Measurements from ENCODE around the gene CYP4Z1.
"Not testable (repeated sequence)": the region's sequence is repeated elsewhere in the genome, so short reads cannot be mapped to it uniquely, and the experiment has no call there.

Gene CYP4Z1

GRCh38 chr1:47146495-47146894, 79.5 kb downstream of the CYP4Z1 start:
- H3K4me1 ChIP-seq (ENCODE audit: control insufficient read depth, insufficient read depth, low read length, poor library complexity, severe bottlenecking); H3K27ac ChIP-seq (ENCODE audit: insufficient read depth, low read length, poor library complexity, severe bottlenecking); DNase-seq; H3K27me3 ChIP-seq (replicated peaks; ENCODE audit: control insufficient read depth, insufficient read depth, low read length, poor library complexity, severe bottlenecking); H3K4me3 ChIP-seq (ENCODE audit: insufficient read depth, low read depth, low read length, poor library complexity, severe bottlenecking); H3K9me3 ChIP-seq (ENCODE audit: control insufficient read depth, low read length); H3K36me3 ChIP-seq (ENCODE audit: control insufficient read depth, insufficient read depth, low read length): not testable (repeated sequence)

- H3K36me3 ChIP-seq (ENCODE audit: control insufficient read depth, insufficient read depth, low read length): no peaks in the 10 kb centered on the region
- no peak overlapping the region for H3K4me3 ChIP-seq (ENCODE audit: insufficient read depth, low read depth, low read length, poor library complexity, severe bottlenecking)
- no peaks in the 10 kb centered on the region for H3K4me1 ChIP-seq (ENCODE audit: control insufficient read depth, insufficient read depth, low read length, poor library complexity, severe bottlenecking)
- no peaks in the 10 kb centered on the region for H3K9me3 ChIP-seq (ENCODE audit: control insufficient read depth, low read length)
- no peak overlapping the region for H3K27ac ChIP-seq (ENCODE audit: insufficient read depth, low read length, poor library complexity, severe bottlenecking)
- DNase-seq: no peak
- H3K27me3 ChIP-seq (replicated peaks; ENCODE audit: control insufficient read depth, insufficient read depth, low read length, poor library complexity, severe bottlenecking): no peaks in the 10 kb centered on the region
Observed at GRCh38 chr1:47147047-47147785, 80.2 kb downstream of the CYP4Z1 start.

- H3K36me3 ChIP-seq (ENCODE audit: control insufficient read depth, insufficient read depth, low read length); H3K4me1 ChIP-seq (ENCODE audit: control insufficient read depth, insufficient read depth, low read length, poor library complexity, severe bottlenecking); H3K27ac ChIP-seq (ENCODE audit: insufficient read depth, low read length, poor library complexity, severe bottlenecking); DNase-seq; H3K27me3 ChIP-seq (replicated peaks; ENCODE audit: control insufficient read depth, insufficient read depth, low read length, poor library complexity, severe bottlenecking); H3K4me3 ChIP-seq (ENCODE audit: insufficient read depth, low read depth, low read length, poor library complexity, severe bottlenecking); H3K9me3 ChIP-seq (ENCODE audit: control insufficient read depth, low read length): not testable (repeated sequence)
Observed at GRCh38 chr1:47149162-47149561, 82.1 kb downstream of the CYP4Z1 start.

- not testable (repeated sequence) for H3K4me1 ChIP-seq (ENCODE audit: control insufficient read depth, insufficient read depth, low read length, poor library complexity, severe bottlenecking); H3K9me3 ChIP-seq (ENCODE audit: control insufficient read depth, low read length); H3K27ac ChIP-seq (ENCODE audit: insufficient read depth, low read length, poor library complexity, severe bottlenecking); DNase-seq; H3K4me3 ChIP-seq (ENCODE audit: insufficient read depth, low read depth, low read length, poor library complexity, severe bottlenecking); H3K36me3 ChIP-seq (ENCODE audit: control insufficient read depth, insufficient read depth, low read length); H3K27me3 ChIP-seq (replicated peaks; ENCODE audit: control insufficient read depth, insufficient read depth, low read length, poor library complexity, severe bottlenecking)
Observed at GRCh38 chr1:47156457-47156856, 89.4 kb downstream of the CYP4Z1 start.

GRCh38 chr1:47157957-47158356, 90.9 kb downstream of the CYP4Z1 start:
- not testable (repeated sequence) for H3K4me3 ChIP-seq (ENCODE audit: insufficient read depth, low read depth, low read length, poor library complexity, severe bottlenecking); H3K27ac ChIP-seq (ENCODE audit: insufficient read depth, low read length, poor library complexity, severe bottlenecking); DNase-seq; H3K36me3 ChIP-seq (ENCODE audit: control insufficient read depth, insufficient read depth, low read length); H3K9me3 ChIP-seq (ENCODE audit: control insufficient read depth, low read length); H3K27me3 ChIP-seq (replicated peaks; ENCODE audit: control insufficient read depth, insufficient read depth, low read length, poor library complexity, severe bottlenecking); H3K4me1 ChIP-seq (ENCODE audit: control insufficient read depth, insufficient read depth, low read length, poor library complexity, severe bottlenecking)

- DNase-seq: no peak
- H3K4me3 ChIP-seq (ENCODE audit: insufficient read depth, low read depth, low read length, poor library complexity, severe bottlenecking): no peak overlapping the region
- H3K36me3 ChIP-seq (ENCODE audit: control insufficient read depth, insufficient read depth, low read length): no peaks in the 10 kb centered on the region
- H3K4me1 ChIP-seq (ENCODE audit: control insufficient read depth, insufficient read depth, low read length, poor library complexity, severe bottlenecking): no peaks in the 10 kb centered on the region
- H3K27me3 ChIP-seq (replicated peaks; ENCODE audit: control insufficient read depth, insufficient read depth, low read length, poor library complexity, severe bottlenecking): no peaks in the 10 kb centered on the region
- no peaks in the 10 kb centered on the region for H3K9me3 ChIP-seq (ENCODE audit: control insufficient read depth, low read length)
- H3K27ac ChIP-seq (ENCODE audit: insufficient read depth, low read length, poor library complexity, severe bottlenecking): no peak overlapping the region
Observed at GRCh38 chr1:47160716-47161115, 93.7 kb downstream of the CYP4Z1 start.

GRCh38 chr1:47161298-47162040, 94.4 kb downstream of the CYP4Z1 start:
- H3K27ac ChIP-seq (ENCODE audit: insufficient read depth, low read length, poor library complexity, severe bottlenecking): no peak overlapping the region
- H3K27me3 ChIP-seq (replicated peaks; ENCODE audit: control insufficient read depth, insufficient read depth, low read length, poor library complexity, severe bottlenecking): no peaks in the 10 kb centered on the region
- no peaks in the 10 kb centered on the region for H3K36me3 ChIP-seq (ENCODE audit: control insufficient read depth, insufficient read depth, low read length)
- no peaks in the 10 kb centered on the region for H3K9me3 ChIP-seq (ENCODE audit: control insufficient read depth, low read length)
- no peak for DNase-seq
- no peaks in the 10 kb centered on the region for H3K4me1 ChIP-seq (ENCODE audit: control insufficient read depth, insufficient read depth, low read length, poor library complexity, severe bottlenecking)
- H3K4me3 ChIP-seq (ENCODE audit: insufficient read depth, low read depth, low read length, poor library complexity, severe bottlenecking): no peak overlapping the region

GRCh38 chr1:47164552-47164951, 97.5 kb downstream of the CYP4Z1 start:
- no peaks in the 10 kb centered on the region for H3K9me3 ChIP-seq (ENCODE audit: control insufficient read depth, low read length)
- H3K27ac ChIP-seq (ENCODE audit: insufficient read depth, low read length, poor library complexity, severe bottlenecking): no peak overlapping the region
- DNase-seq: no peak
- H3K36me3 ChIP-seq (ENCODE audit: control insufficient read depth, insufficient read depth, low read length): no peaks in the 10 kb centered on the region
- no peaks in the 10 kb centered on the region for H3K4me1 ChIP-seq (ENCODE audit: control insufficient read depth, insufficient read depth, low read length, poor library complexity, severe bottlenecking)
- H3K27me3 ChIP-seq (replicated peaks; ENCODE audit: control insufficient read depth, insufficient read depth, low read length, poor library complexity, severe bottlenecking): no peaks in the 10 kb centered on the region
- H3K4me3 ChIP-seq (ENCODE audit: insufficient read depth, low read depth, low read length, poor library complexity, severe bottlenecking): no peak overlapping the region
